NCI-H345 (cell line): ENCODE measurements around the gene RGP1.

Experiments used
- DNase-seq: peaks from one replicate; lab custom pipeline; 2025; lab: John Stamatoyannopoulos, UW

The RGP1 gene

DNA sequence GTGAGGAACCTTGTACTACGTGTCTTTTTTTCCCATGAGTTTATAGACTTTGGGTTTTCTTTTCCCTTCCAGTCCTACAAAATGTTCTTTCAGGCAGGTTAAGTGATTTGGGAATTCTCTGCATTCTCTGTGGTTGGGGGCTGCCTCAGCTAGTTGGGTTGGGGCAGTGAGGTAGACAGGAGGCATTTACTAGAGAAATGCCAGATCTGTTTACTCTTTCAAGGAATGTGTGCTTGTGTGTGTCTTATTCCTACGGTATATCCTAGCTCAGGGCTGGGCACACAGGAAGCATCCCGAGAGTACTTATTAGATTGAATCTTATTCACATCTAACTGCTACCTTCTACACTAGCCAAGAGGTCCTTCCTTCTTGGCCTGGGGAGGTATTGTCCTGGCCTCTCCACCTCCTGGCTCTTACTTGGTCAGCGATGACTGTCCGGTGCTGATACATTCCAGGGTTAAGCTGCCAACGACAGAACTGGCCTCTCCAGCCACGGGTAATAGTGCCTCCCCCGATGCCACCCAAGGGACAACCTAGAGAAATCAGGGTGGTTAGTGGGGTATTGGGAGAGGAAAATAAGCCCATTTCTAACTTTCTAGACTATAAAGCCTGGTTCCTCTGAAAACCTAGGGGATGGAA is 5.1 kb upstream of the RGP1 start:
- DNase-seq, result no peak

DNA sequence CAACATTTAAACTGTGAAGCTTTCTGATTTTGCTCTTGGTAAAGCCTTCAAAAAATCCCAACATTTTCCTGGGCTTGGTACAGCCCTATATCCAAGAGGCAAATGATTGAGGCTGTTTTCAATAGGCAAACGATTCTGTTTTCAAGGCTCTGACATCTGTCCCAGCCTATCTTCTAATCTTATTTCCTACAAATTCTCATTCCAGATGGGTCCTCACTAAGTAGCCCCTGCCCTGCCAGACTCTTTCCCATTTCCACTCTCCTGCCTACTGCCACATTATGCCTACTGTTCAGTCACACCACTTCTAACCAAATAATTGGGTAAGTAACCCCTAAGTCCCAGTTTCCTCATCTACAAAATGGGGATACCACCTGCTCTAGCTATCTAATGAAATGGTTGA is 3.5 kb upstream of the RGP1 start:
- DNase-seq, result no peak

DNA sequence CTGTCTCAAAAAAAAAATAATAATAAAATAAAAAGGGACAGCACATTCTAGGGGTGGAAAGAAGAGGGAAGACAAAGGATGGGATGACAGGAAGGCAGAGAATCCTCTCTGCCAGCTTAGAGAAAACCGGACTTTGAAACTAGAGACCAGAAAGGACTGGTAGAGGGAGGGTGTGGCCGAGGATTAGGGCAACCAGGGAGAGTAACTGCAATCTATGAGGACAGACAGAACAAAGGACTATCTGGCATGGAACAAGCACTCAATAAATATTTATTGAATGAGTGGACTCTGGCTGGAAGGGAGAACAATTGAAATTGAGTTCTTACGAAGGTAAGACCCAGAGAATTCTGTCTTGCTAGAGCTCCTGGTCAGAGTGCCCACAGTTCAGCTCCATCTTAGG is 2.5 kb upstream of the RGP1 start:
- DNase-seq, result no peak

DNA sequence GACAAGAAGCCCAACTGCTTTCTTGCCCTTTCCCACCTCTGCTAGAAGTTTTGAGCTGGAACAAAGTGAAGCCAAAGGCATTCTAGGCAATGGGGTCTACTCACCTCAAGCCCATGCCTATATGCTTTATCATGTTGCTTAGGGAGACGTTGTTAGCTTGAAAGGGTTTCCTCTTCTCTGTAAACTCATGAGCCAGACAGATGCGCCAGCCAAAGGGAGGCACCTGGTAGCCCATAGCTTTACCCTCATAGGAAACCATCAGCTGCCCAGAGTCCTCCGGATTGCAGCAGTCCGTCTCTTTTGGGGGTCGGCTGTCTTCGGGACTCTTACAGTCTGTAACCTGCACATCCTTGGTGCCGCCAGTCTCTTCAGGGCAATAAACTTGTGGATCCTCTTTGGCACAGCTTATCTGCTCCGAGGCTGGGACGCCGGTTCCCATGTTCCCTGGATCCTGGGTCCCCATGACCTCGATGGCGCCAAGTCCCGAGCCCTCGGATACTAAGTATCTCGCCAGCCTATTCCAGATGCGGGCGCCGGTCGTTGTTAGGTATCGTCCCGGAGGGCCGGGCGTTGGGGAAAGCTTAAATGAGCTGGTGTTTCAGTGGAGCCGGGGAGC is 737 bp upstream of the RGP1 start:
- DNase-seq, result no peak

DNA sequence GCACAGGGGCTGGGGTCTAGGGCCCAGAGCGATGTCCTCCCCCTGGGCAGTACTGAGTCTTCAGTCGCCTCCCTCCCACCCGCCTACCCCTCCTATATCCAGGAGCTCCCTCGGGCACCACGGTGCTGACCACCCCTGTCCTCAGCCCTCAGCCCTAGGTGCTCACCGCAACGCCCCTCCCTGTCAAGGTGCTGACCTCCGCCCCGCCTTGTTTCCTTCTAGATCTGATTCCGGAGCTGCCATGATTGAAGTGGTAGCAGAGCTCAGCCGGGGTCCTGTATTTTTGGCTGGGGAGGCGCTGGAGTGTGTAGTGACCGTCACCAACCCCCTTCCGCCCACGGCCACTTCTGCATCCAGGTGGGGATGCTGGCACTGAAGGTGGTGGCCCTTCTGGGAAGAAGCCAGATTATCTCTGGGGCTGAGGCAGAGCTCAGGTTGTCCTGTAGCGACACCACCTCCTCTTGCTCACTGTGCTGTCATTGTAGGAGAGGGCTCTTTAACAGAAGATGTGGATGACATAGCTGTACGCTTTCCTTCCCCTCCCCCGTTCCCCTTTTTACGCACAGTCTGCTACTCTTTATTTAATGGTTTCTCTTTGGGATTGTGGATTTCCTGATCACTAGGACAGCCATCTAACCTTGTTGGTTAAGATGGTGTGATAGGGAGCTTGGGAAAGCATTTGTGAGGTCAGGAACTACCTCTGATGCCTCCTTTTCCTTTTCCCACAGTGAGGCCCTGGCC is 598 bp downstream of the RGP1 start:
- no peak for DNase-seq

DNA sequence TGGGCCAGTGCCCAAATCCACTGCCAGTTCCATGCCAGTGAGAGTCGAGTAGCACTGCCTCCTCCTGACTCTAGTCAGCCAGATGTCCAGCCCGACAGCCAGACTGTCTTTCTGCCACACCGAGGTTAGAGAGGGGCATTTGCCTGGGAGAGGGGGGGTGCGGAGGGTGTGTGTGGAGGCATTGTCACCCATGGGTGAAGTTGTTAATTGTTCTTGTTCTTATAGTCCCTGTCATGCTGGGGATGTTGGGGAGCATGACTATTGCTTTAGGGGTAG is 1.1 kb downstream of the RGP1 start:
- DNase-seq, result no peak

DNA sequence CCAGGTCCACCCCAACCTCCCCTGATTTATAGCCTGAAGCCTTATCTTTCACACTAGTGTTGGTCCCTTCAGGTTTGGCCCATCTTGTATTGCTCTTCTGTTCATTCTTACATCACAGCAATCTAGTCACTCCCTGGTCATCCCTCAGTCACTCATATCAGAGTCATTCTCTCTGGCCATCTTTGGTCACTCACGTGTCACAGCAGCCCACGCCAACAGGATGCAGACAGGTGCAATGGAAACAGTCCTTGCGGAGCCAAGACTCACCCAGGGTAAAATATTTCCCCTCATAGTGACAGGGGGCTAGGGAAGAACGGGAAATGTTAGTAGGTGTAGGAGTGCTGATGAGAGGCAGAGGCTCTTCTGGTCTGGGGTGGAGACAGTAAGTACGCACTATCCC is 4.4 kb downstream of the RGP1 start:
- DNase-seq, result no peak

DNA sequence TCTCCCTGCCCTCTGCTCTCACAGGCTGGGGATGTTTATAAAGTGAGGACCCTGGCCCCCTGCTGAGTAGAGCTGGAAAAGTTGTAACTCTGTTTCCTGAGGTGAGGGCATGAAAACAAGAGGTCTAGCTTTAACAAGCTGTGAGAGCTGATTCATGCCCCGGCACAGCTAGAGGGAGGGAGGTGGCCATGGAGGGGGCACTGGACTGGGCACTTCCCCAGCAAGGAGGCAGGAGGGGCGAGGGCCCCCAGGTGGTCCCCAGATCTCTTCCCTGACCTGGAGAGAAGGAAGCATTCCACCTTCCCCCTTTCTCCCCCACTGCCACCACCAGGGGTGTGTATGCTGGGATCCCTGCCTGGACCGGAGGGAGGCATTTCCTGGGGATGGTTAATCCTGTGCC is 5.2 kb downstream of the RGP1 start, which contains the start of gene MSMP:
Gene MSMP (minus strand): TSS at position 13 of the 400 bp plus-strand sequence. CDS start 147 bp downstream, outside the sequence.
- DNase-seq, result no peak

DNA sequence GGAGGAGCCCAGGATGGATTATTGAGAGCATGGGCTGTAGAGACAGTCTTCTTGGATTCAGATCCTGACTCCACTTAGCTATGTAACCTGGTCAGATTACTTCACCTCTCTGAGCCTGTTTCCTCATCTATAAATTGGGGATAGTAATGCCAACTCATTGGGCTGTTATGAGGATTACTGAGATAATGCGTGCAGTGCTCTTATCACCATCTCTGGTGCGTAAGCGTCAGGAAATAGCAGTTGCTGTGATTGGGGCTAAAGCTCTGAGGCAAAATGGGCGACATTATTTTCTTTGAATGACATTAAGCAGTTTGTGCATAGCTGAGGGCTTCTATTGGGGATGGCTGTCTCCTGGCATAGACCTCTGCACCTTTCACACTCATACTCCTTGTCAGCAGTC is 6.0 kb downstream of the RGP1 start:
- no peak for DNase-seq

DNA sequence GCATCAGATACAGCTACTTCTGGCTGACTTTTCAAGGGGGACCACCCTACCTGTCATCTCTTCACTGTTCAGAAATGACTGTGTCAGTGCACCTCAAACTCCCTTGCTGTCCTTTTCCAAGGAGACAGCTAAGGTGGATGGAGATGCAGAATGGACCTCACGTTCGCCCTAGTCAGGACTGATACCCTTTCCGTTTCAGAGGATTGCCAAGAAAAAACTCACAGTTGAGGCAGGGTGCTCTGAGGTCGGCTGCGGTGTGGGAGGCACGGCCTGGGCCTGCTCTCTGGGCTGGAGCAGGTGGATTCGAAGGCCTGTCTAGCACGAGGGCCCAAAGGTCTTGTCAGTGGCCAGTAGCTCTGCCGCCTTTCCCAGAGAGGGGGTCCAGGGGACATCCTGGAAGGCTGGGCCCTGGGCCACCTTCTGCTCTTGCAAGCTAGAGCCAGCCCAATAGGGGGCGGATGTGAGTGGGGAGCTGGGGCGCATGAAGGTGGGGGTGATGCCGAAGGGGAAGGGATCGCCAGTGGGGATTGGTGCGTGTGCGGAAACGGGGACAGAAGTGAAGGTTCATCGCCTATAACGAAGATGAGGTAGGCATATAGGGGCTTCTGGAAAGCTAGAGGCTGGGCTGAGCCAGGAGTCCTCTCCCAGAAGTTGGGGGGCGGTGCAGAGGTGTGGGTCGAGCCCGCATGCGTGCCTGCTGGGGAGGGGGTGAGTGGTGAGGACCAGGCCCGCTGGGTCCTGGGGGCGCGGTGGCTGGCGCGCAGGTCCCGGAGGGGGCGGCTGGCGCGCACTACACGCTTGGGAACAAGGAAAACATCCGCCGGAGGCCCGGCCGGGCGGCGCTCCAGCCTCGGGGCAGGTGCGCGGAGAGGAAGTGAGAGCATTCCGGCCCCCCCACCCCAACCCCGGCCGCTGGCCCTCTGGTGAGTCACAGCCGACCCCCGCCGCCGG is 7.5 kb downstream of the RGP1 start:
- peak; percentile 76 for DNase-seq

DNA sequence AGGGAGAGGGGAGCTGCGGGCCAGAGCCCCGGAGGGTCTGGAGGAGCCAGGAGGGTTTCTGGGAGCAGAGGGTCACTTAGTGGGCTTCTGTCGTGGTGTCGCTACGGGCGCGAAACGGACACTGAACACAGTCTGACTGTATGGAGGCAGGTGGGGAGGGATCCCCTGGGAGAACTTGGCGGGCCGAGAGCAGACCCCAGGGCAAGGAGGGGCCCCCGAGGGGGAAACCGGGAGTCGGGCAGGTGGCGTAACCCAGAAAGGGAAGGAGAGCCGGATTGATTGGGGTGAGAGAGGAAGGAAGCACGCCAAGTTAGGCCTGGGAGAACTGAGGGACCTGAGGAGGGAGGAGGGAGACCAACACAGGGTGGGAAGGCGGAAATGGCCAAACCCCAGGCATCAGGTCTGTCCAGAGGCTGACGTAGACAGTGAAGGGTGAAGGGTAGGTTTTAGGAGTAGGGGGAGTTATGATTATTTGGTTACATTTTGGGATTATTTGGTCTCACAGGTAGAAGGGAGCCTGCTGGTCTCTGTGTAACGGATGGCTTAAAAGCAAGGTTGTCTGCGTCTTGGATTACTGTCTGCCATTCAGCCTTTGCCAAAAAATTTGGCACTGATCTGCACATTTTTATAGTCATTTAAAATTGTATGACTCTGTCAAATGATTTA is 8.3 kb downstream of the RGP1 start:
- DNase-seq, result peak; percentile 71

DNA sequence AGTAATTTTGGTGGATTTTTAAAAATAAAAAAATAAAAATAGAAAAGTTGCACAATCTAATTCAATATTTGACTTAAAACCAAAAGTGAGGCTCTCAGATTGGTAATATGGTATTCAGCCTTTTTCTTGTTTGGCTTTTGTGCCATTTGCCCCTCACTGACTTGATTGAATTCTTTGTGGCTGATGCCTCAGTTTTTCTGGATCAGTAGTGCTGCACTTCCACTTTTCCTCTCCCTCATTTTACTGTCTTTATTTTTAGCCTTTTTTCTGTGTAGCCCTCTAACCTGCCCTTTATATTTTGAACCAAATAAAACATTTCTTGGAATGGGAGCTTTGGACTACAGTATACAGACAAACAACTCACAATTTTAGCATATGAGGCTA is 8.8 kb downstream of the RGP1 start:
- no peak for DNase-seq

DNA sequence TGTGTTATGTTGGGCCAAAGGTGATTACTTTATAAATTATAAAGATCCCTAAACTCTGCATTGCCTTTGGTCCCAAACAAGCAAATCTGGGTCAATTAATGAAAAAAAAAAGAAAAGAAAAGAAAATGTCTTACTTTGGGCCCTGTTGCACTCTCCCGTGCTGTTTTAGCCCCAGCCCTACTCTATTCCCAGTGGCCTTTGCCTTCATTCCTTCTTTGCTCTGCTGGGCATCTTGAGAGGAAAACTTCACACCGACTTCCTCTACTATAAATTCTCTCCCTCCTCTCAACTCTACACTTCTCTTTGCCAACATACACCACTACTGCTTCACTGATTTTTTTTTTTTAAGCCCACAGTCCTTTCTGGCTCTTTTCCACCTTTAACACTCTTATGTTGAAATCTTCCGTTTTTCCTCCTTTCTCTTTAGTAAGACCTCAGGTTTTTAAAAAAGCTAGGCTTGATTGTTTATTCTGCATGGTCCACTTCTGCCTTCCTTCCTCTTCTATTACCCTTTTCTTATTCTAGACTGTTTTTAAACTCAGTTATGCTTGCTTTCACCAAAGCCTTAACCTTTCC is 9.5 kb downstream of the RGP1 start:
- no peak for DNase-seq

DNA sequence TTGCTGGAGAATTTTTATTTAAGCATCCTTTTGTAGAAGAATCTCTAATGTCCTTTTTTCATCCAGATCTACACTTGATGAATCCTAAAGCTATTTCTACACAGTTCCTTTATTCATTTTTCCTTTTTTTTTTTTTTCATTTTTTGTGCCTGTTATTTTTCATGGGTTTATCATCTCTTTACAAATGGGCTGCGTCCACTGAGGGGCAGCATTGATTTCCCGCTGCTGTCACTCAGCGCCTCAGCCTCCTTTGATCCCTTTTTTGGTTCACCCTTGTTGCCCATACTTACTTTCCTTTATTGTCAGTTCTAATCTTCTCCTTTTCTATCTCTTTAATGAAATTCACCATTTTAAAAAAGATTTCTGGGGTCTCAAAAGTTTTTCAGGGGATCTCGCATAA is 10.7 kb downstream of the RGP1 start:
- DNase-seq, result no peak

DNA sequence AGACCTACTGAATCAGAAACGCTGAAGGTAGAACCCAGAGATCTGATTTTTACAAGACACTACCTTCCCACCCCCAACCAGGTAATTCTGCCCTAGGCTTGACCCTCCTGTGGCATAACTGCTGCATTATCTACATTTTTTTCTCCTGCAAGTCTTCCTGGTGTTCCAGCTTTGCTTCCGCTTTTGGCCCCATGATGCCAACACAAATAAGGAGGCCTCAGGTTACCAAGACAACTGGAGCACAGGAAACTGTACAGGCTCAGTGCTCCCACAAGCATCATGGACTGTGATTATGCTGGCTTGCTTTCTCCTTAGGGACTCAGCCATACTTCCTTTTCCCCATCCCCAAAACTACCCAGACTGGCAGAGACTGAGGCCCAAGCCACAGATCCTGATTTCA is 11.6 kb downstream of the RGP1 start:
- DNase-seq, result no peak

DNA sequence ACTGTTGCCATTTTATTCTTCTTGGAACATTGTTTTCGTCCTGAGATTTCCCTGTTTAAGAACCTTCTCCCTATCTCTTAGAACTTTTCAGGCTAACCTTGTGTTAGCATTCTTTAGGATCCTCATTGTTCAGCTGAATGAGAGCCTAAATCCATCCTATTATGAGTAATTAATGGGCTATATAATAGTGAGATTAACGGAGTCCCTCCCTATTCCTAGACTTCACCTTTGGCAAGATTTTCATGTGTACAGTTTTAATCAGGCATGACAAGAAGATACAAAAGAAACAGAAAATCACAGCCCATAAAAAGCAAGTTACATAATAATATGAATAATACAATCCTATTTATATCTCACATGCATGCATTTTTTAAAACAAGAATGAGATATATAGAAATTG is 14.1 kb downstream of the RGP1 start:
- DNase-seq, result no peak

DNA sequence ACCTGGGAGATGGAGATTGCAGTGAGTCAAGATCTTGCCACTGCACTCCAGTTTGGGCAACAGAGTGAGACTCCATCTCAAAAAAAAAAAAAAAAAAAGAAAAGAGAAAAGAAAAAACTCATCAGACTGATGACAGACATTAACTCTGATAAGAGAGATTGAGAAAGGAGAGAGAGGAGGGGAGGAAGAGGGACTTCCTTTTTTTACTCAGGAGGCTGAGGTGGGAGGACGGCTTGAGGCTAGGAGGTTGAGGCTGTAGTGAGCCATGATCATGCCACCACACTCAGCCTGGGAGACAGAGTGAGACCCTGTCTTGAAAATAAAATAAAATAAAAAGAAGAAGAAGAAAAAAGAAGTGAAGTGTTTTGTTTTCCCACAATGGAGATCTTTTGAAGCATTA is 14.7 kb downstream of the RGP1 start:
- no peak for DNase-seq

DNA sequence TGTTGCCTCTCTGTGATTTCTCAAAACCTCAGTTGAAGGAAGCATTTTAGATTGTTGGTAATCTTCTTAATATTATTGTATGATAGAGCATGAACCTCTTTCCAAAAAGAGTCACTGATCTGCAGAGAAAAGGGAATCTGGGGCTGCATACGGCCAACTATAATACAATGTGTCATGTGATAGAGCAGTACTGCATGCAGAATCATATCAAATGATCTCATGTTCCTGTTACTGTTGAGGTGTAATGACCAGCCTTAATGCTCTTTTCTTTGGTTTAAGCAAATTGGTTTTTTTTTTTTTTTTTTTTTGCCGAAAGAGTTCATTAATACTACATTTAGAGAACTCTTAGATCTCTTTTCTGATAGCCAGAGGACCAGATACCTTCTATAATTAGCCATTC is 17.9 kb downstream of the RGP1 start:
- DNase-seq, result no peak

DNA sequence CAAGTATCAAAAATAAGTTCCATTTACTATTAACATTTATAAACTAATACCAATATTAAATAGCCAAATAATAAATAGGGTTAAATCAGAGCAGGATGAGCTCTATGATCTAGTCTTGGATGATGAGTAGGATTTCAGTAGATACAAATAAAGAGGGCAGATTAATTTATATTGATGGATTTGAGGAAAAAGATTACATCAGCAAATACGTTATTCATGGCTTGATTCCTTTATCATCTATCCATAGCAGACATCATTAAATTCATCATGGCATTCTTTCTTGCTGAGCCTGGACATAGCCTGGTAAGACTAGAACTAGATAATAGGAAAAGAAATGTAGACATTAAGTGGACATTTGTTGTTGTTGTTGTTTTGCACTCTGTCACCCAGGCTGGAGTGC is 18.4 kb downstream of the RGP1 start:
- no peak for DNase-seq

DNA sequence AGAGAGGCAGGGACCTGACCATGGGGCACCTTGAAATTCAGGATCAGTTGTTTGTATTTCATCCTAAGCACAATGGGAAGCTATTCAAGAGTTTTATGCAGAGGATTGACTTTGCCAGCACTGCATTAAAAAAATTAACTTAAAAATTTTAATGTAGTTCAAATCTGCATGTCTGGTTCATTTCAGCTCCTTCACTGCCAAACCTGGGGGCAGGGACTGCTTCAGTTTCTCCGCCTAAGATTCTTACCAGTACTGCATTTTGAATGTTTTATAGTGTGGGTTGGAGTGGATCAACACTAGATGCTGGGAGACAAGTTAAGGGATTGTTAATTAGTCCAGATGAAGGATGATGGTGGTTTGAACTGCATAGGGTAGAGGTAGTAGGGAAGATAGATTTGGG is 20.7 kb downstream of the RGP1 start:
- DNase-seq, result no peak

DNA sequence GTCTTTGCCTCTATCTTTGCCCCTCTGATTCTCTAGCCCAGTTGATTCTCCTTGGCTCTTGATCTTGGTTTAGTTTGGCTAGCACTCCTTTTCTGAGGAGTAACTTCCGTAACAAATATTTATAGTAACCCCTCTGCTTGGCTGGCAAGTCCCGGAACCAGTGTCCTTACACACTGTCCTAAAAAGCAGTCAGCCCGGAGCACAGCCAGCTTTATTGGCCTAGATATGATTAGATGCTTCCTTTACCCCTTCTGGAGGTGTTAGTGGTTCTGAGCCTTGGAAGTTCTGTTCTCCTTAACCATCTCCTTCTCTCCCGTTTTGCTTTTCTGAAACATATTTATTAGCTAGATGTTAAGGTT is 22.0 kb downstream of the RGP1 start:
- no peak for DNase-seq

DNA sequence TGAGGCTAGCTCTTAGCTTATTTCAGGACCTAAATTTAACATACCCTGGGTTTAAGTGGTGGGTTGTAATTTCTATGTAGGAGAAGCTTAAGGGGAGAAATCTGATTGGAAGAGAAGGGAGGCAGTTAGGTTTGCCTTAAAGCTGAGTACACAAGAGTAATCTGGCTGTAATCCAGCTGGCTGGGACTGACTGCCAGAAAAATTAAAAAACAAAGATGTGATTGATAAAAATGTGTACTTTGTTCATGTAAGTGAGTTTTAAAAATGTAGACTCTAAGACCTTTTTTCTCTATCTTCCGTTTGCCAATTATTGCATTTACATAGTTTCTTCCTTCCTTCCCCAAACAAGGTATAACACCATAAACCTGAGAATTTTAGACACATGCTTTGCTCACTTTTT is 22.4 kb downstream of the RGP1 start:
- peak; percentile 64 for DNase-seq
